Stimulated activated CD8-positive, alpha-beta memory T cell treated with anti-CD3 and anti-CD28 coated beads, Interleukin-12 subunit alpha, Interleukin-12 subunit beta, amount 100 ng/mL, for 4 hours (primary cell): ENCODE measurements around the gene WASF3.
"Not testable (repeated sequence)": the region's sequence is repeated elsewhere in the genome, so short reads cannot be mapped to it uniquely, and the experiment has no call there.

Experiments
- DNase-seq: peaks from one replicate; pipeline ENCODE4 v3.0.0-alpha.2; 2020; ENCODE audit warnings: low read depth

The WASF3 gene

GRCh38 chr13:26716984-26717383 is 159.5 kb downstream of the WASF3 start:
- DNase-seq = no peak

GRCh38 chr13:26718146-26718545 is 160.7 kb downstream of the WASF3 start:
- DNase-seq = no peak

- no peak for DNase-seq
Observed at GRCh38 chr13:26718872-26719271, 161.4 kb downstream of the WASF3 start.

GRCh38 chr13:26719356-26719945 is 162.0 kb downstream of the WASF3 start:
- DNase-seq = no peak

GRCh38 chr13:26721251-26722121 is 164.0 kb downstream of the WASF3 start:
- peak; percentile 9 for DNase-seq

GRCh38 chr13:26722321-26722720 is 164.8 kb downstream of the WASF3 start:
- no peak for DNase-seq

- not testable (repeated sequence) for DNase-seq
Observed at GRCh38 chr13:26723620-26724019, 166.1 kb downstream of the WASF3 start.

GRCh38 chr13:26726684-26727083 is 169.2 kb downstream of the WASF3 start:
- no peak for DNase-seq

- DNase-seq = no peak
Observed at GRCh38 chr13:26727122-26727521, 169.6 kb downstream of the WASF3 start.

- DNase-seq = no peak
Observed at GRCh38 chr13:26727633-26728032, 170.2 kb downstream of the WASF3 start.

- DNase-seq = no peak
Observed at GRCh38 chr13:26735677-26736076, 178.2 kb downstream of the WASF3 start.
